Keratinocyte (primary cell): ENCODE measurements around the gene INSYN1. TPM values are rescaled to one million over a fixed set of nuclear protein-coding genes. Genes with fewer than 3 reads are reported as not detected.

Experiments
- DNase-seq: peaks from one replicate; pipeline ENCODE4 v3.0.0-alpha.2; 2011; ENCODE audit warnings: low read depth, missing footprints, low spot score
- FAIRE-seq: peaks from 2 replicates; lab custom pipeline; 2011; peaks lifted over from hg19 to GRCh38; lab: Jason Lieb, UNC
- H2AFZ ChIP-seq: 2 replicates; pipeline ENCODE4 v1.6.0; 2012; ENCODE audit warnings: low read length, control low read depth, inconsistent platforms; ENCODE audit not compliant: control insufficient read depth
- H3K27ac ChIP-seq: 2 replicates; pipeline ENCODE4 v1.5.1; 2011; ENCODE audit warnings: low read length; ENCODE audit not compliant: control insufficient read depth, insufficient read depth
- H3K27me3 ChIP-seq: 3 replicates; pipeline ENCODE4 v1.6.0; 2011; ENCODE audit warnings: low read length; ENCODE audit not compliant: control insufficient read depth, insufficient read depth; ENCODE audit errors: extremely low read depth
- H3K36me3 ChIP-seq, 2 experiments: 2 replicates in 1 of 2; 3 replicates in 1 of 2; pipeline ENCODE4 v1.5.1; 2011; ENCODE audit warnings: low read length in 2 of 2, mild to moderate bottlenecking in 1 of 2; ENCODE audit not compliant: control insufficient read depth in 2 of 2, insufficient read depth in 2 of 2; ENCODE audit errors: extremely low read depth in 1 of 2
- H3K4me1 ChIP-seq: 3 replicates; pipeline ENCODE4 v1.5.1; 2011; ENCODE audit warnings: low read length; ENCODE audit not compliant: control insufficient read depth, insufficient read depth; ENCODE audit errors: extremely low read depth
- H3K4me2 ChIP-seq: 3 replicates; pipeline ENCODE4 v1.6.0; 2011; ENCODE audit warnings: low read depth, low read length; ENCODE audit not compliant: control insufficient read depth, insufficient read depth; ENCODE audit errors: extremely low read depth
- H3K4me3 ChIP-seq, 3 experiments: fragments of 200-600 bp in 1 of 3; sonication (generic) in 1 of 3; 2 replicates in 2 of 3; 3 replicates in 1 of 3; pipeline ENCODE4 v1.5.1; 2011 to 2016; ENCODE audit warnings: low read length in 3 of 3, mild to moderate bottlenecking in 3 of 3, control low read depth in 2 of 3, inconsistent platforms in 1 of 3, low read depth in 1 of 3, mixed read lengths in 1 of 3, mixed run types in 1 of 3, moderate library complexity in 1 of 3; ENCODE audit not compliant: control insufficient read depth in 2 of 3, insufficient read depth in 2 of 3; ENCODE audit errors: extremely low read depth in 1 of 3
- H3K79me2 ChIP-seq: 2 replicates; pipeline ENCODE4 v1.6.0; 2012; ENCODE audit warnings: low read length; ENCODE audit not compliant: control insufficient read depth, insufficient read depth
- H3K9ac ChIP-seq: 3 replicates; pipeline ENCODE4 v1.6.0; 2011; ENCODE audit warnings: low read length; ENCODE audit not compliant: control insufficient read depth, insufficient read depth; ENCODE audit errors: extremely low read depth
- H3K9me1 ChIP-seq: 3 replicates; pipeline ENCODE4 v1.6.0; 2011; ENCODE audit warnings: low read length; ENCODE audit not compliant: control insufficient read depth, insufficient read depth; ENCODE audit errors: extremely low read depth
- H3K9me3 ChIP-seq: 2 replicates; pipeline ENCODE4 v1.5.1; 2012; ENCODE audit warnings: low read depth, low read length; ENCODE audit not compliant: control insufficient read depth
- H4K20me1 ChIP-seq: 3 replicates; pipeline ENCODE4 v1.6.0; 2011; ENCODE audit warnings: low read length; ENCODE audit not compliant: control insufficient read depth, insufficient read depth; ENCODE audit errors: extremely low read depth
- EZH2 ChIP-seq: IDR thresholded peaks from one replicate; pipeline ENCODE4 v1.6.1; 2012; ENCODE audit warnings: inconsistent platforms, mild to moderate bottlenecking, low read length, moderate library complexity
- dilution Hi-C: fragments of 300-500 bp; cut with MboI; formaldehyde crosslinking; loops from one replicate; pipeline ENCODE4 v1.7.0; 2020; ENCODE audit warnings: low sequenced_read_pairs; ENCODE audit not compliant: extremely low pct_ligation_motif_present
- polyA plus RNA-seq, 5 experiments: library from polyadenylated mRNA; depleted of rRNA in 3 of 5; stranded (reverse) in 3 of 5; stranded (forward) in 1 of 5; unstranded in 1 of 5; fragments of >200 nt; gene quantifications; 1 replicate in 1 of 5; 2 replicates in 3 of 5; 3 replicates in 1 of 5; pipeline versions ENCODE4 v1.2.1 to v1.2.3, GENCODE V29; 2011 to 2012; ENCODE audit warnings: missing spikeins in 2 of 5, low read depth in 1 of 5, low replicate concordance in 1 of 5
- TF ChIP-seq, protein P1 (sequence below), 3 experiments: IDR thresholded peaks in 1 of 3; conservative IDR thresholded peaks in 1 of 3; optimal IDR thresholded peaks in 1 of 3; 2 replicates in 2 of 3; 3 replicates in 1 of 3; pipeline versions ENCODE3 to v1.5.1; 2011; ENCODE audit warnings: low read length in 3 of 3, mild to moderate bottlenecking in 3 of 3, moderate library complexity in 2 of 3, control low read depth in 1 of 3, inconsistent platforms in 1 of 3; ENCODE audit not compliant: insufficient read depth in 2 of 3; ENCODE audit errors: extremely low read depth in 1 of 3

INSYN1 gene
- polyA plus RNA-seq, 1 donor (not counting 4 experiments of a cell fraction or from before 2014, with no cell fraction given): 0.47 TPM

GRCh38 chr15:73750438-73750837, 2.7 kb downstream of the INSYN1 start:
- peaks cover 63% of the 10 kb centered on the region for H3K27me3 ChIP-seq
- dilution Hi-C loops: no loop called here

GRCh38 chr15:73749971-73750370, 3.2 kb downstream of the INSYN1 start:
- Histone ChIP-seq H3K4me3 (no peak overlapping the region), H3K9me3 (no peaks in the 10 kb centered on the region), H3K4me2 (no peak overlapping the region), H3K27me3 (peaks cover 63% of the 10 kb centered on the region), H3K4me1 (no peaks in the 10 kb centered on the region), H3K27ac (no peak overlapping the region), H3K9ac (no peak overlapping the region), H3K79me2 (no peaks in the 10 kb centered on the region), H3K9me1 (no peaks in the 10 kb centered on the region), H2AFZ (no peak overlapping the region), H3K36me3 (no peaks in the 10 kb centered on the region), H4K20me1 (no peaks in the 10 kb centered on the region)
- DNase-seq (no peak), FAIRE-seq (no peak)
- dilution Hi-C loops: no loop called here
- TF ChIP-seq, protein P1, sequence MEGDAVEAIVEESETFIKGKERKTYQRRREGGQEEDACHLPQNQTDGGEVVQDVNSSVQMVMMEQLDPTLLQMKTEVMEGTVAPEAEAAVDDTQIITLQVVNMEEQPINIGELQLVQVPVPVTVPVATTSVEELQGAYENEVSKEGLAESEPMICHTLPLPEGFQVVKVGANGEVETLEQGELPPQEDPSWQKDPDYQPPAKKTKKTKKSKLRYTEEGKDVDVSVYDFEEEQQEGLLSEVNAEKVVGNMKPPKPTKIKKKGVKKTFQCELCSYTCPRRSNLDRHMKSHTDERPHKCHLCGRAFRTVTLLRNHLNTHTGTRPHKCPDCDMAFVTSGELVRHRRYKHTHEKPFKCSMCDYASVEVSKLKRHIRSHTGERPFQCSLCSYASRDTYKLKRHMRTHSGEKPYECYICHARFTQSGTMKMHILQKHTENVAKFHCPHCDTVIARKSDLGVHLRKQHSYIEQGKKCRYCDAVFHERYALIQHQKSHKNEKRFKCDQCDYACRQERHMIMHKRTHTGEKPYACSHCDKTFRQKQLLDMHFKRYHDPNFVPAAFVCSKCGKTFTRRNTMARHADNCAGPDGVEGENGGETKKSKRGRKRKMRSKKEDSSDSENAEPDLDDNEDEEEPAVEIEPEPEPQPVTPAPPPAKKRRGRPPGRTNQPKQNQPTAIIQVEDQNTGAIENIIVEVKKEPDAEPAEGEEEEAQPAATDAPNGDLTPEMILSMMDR (optimal IDR thresholded peaks at IDR 0.05 in 1 of 3, IDR thresholded peaks at IDR 0.05 in 1 of 3, conservative IDR thresholded peaks at IDR 0.05 in 1 of 3; ENCODE audit: extremely low read depth in 1 of 3, insufficient read depth in 2 of 3, low read length in 3 of 3): no peak

More at GRCh38 chr15:73750438-73750837, 2.7 kb downstream of the INSYN1 start:
- FAIRE-seq (no peak), DNase-seq (no peak)
- Histone ChIP-seq H3K4me1 (no peaks in the 10 kb centered on the region), H3K79me2 (no peaks in the 10 kb centered on the region), H3K9ac (no peak overlapping the region), H3K4me3 (no peak overlapping the region), H3K9me1 (no peaks in the 10 kb centered on the region), H3K4me2 (no peak overlapping the region), H2AFZ (no peak overlapping the region), H3K36me3 (no peaks in the 10 kb centered on the region), H3K27ac (no peak overlapping the region), H3K9me3 (no peaks in the 10 kb centered on the region), H4K20me1 (no peaks in the 10 kb centered on the region)
- TF ChIP-seq, protein P1 (optimal IDR thresholded peaks at IDR 0.05 in 1 of 3, IDR thresholded peaks at IDR 0.05 in 1 of 3, conservative IDR thresholded peaks at IDR 0.05 in 1 of 3; ENCODE audit: extremely low read depth in 1 of 3, insufficient read depth in 2 of 3, low read length in 3 of 3): no peak
- no peak for TF ChIP-seq EZH2
